HepG2 (cell line): ENCODE results near the gene ECT2. TPM values are rescaled to one million over a fixed set of nuclear protein-coding genes. Genes with fewer than 3 reads are reported as not detected.

Experiments
- ARID4A ChIP-seq: sonication (generic); formaldehyde crosslinking; IDR thresholded peaks from 2 replicates; pipeline ENCODE4 v1.5.0; 2020; ENCODE audit warnings: mild to moderate bottlenecking, missing genetic modification reagents, borderline replicate concordance
- CHD2 ChIP-seq: IDR thresholded peaks from 2 replicates; pipeline ENCODE4 v1.6.1; 2011; ENCODE audit warnings: low read depth, low read length, improper control_type of control experiment
- DPF2 ChIP-seq: sonication (generic); formaldehyde crosslinking; IDR thresholded peaks from 2 replicates; pipeline ENCODE4 v1.4.0; 2020; ENCODE audit warnings: mild to moderate bottlenecking, low read depth, missing genetic modification reagents, borderline replicate concordance
- IRF9 ChIP-seq: sonication (generic); formaldehyde crosslinking; IDR thresholded peaks from 2 replicates; pipeline ENCODE4 v1.8.0; 2022; ENCODE audit warnings: missing genetic modification reagents, mild to moderate bottlenecking, borderline replicate concordance
- SOX13 ChIP-seq, 3 experiments: fragments of 450-650 bp in 1 of 3; sonication (generic) in 1 of 3; formaldehyde crosslinking in 1 of 3; IDR thresholded peaks in 2 of 3; conservative IDR thresholded peaks in 1 of 3; 2 replicates each; pipeline versions ENCODE4 v1.5.0 to v1.6.1; 2016 to 2020; ENCODE audit warnings: antibody characterized with exemption in 1 of 3, mild to moderate bottlenecking in 1 of 3, missing compliant biosample characterization in 1 of 3, missing genetic modification reagents in 1 of 3, moderate library complexity in 1 of 3
- SRSF9 ChIP-seq: fragments of 200-400 bp; formaldehyde crosslinking; IDR thresholded peaks from 2 replicates; pipeline ENCODE4 v1.6.1; 2018; ENCODE audit warnings: borderline replicate concordance, mild to moderate bottlenecking, low read depth, low read length; ENCODE audit not compliant: insufficient read depth, poor library complexity, severe bottlenecking
- TAF15 ChIP-seq: fragments of 200-400 bp; formaldehyde crosslinking; IDR thresholded peaks from one replicate; pipeline ENCODE4 v1.6.1; 2018; ENCODE audit warnings: mild to moderate bottlenecking, low read depth, low read length; ENCODE audit not compliant: poor library complexity, severe bottlenecking
- TBX3 ChIP-seq: fragments of 450-650 bp; IDR thresholded peaks from 2 replicates; pipeline ENCODE4 v1.6.1; 2017; ENCODE audit warnings: antibody characterized with exemption, mild to moderate bottlenecking, inconsistent platforms, borderline replicate concordance
- TCF12 ChIP-seq, 2 experiments: fragments of 450-650 bp in 1 of 2; sonication (generic) in 1 of 2; formaldehyde crosslinking in 1 of 2; IDR thresholded peaks; 2 replicates each; pipeline versions ENCODE4 v1.6.1 to v1.8.0; 2017 to 2022; ENCODE audit warnings: antibody characterized with exemption in 1 of 2, mild to moderate bottlenecking in 1 of 2, missing genetic modification reagents in 1 of 2, moderate library complexity in 1 of 2
- ZBTB37 ChIP-seq: sonication (generic); formaldehyde crosslinking; IDR thresholded peaks from 2 replicates; pipeline ENCODE4 v1.4.0; 2020; ENCODE audit warnings: mild to moderate bottlenecking, missing genetic modification reagents
- ZNF564 ChIP-seq: sonication (generic); formaldehyde crosslinking; IDR thresholded peaks from 2 replicates; pipeline ENCODE4 v1.8.1; 2023; ENCODE audit warnings: mild to moderate bottlenecking, missing genetic modification reagents
- ZNF709 ChIP-seq: sonication (generic); formaldehyde crosslinking; IDR thresholded peaks from 2 replicates; pipeline ENCODE4 v1.5.0; 2020; ENCODE audit warnings: mild to moderate bottlenecking, missing genetic modification reagents
- polyA plus RNA-seq, 8 experiments: library from polyadenylated mRNA; depleted of rRNA in 3 of 8; stranded (reverse) in 7 of 8; unstranded in 1 of 8; fragments of >200 nt; fragmentation: Illumina TruSeq in 4 of 8; extraction: Trizol in 4 of 8; gene quantifications; 2 replicates each; pipeline versions ENCODE4 v1.2.1 to v1.2.3, GENCODE V29; 2011 to 2016; ENCODE audit warnings: low read depth in 4 of 8, missing spikeins in 1 of 8, mixed read lengths in 1 of 8; ENCODE audit not compliant: insufficient read depth in 1 of 8
- total RNA-seq, 5 experiments: library from RNA; depleted of rRNA; stranded (reverse); fragments of >200 nt; fragmentation: Illumina TruSeq; extraction: Trizol; gene quantifications; 2 replicates each; pipeline ENCODE4 v1.2.3, GENCODE V29; 2016; ENCODE audit warnings: low read depth in 1 of 5
- TF ChIP-seq, protein P1 (sequence below): sonication (generic); formaldehyde crosslinking; IDR thresholded peaks from 2 replicates; pipeline ENCODE4 v1.4.0; 2020; ENCODE audit warnings: missing genetic modification reagents, borderline replicate concordance

ECT2 gene
- total and polyA plus RNA-seq, 2 of the 13 experiments (the other 11 are each of a cell fraction or from before 2014, with no cell fraction given), result 21.6 to 52.0 TPM

DNA sequence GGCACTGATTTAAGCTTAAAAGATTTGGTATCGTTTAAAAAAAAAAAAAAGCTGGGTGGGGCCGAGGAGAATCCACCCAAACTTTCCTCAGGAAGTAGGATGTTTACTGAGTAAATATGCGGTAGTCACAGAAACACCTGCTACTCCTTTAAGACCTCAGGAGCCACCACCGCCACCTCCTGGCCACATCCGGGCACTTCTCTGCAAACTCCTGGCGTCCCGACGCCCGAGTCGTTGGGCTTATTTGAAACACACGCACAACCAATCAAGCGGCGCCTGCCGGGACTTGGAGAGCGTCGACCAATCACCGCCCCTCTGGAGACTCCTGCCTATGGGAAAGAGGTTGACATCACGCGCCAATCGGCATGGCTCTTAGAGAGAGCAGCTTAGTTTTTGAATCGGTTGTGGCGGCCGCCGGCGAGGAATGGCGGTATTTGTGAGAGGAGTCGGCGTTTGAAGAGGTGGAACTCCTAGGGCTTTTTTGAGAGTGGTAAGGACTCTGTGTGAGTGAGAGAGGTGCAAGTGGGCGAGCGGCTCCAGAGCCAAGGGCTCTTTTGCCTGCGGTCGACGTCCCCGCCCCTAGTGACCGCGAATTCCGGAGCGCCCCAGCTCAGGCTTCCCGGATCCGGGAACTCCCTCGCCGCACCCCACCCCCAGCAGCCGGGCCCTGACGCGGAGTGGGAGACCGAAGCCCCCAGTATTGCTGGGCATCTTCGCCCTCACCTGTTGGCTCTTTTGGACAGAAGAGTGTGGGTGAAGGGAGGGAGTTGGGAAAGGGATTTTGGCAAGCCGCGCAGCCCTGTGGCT is at the start of gene ECT2 (continued):
- TF ChIP-seq TAF15 (no peak), ZBTB37 (CRISPR knock-in tag) (no peak), TCF12 (IDR thresholded peaks at IDR 0.05) (no peak), TCF12 (CRISPR knock-in tag; IDR thresholded peaks at IDR 0.05) (no peak), SOX13 (IDR thresholded peaks at IDR 0.05) (peak; percentile 54; the same call in 1 of the 2 replicates), SOX13 (CRISPR knock-in tag; conservative IDR thresholded peaks at IDR 0.05 in 1 of 2, IDR thresholded peaks at IDR 0.05 in 1 of 2) (peak in 1 of 2 experiments; percentile 70; a peak in 2 of 4 replicates), CHD2 (peak; percentile 20; the same call in 1 of the 2 replicates), IRF9 (CRISPR knock-in tag) (peak; percentile 51; the same call in 1 of the 2 replicates), ARID4A (peak; percentile 86), TBX3 (0 out of 2 replicates have a peak, but pooled peaks have one; percentile 12), DPF2 (CRISPR knock-in tag) (no peak), ZNF709 (CRISPR knock-in tag) (no peak), ZNF564 (CRISPR knock-in tag) (peak; percentile 43; the same call in 1 of the 2 replicates), SRSF9 (no peak)
- TF ChIP-seq, protein P1, sequence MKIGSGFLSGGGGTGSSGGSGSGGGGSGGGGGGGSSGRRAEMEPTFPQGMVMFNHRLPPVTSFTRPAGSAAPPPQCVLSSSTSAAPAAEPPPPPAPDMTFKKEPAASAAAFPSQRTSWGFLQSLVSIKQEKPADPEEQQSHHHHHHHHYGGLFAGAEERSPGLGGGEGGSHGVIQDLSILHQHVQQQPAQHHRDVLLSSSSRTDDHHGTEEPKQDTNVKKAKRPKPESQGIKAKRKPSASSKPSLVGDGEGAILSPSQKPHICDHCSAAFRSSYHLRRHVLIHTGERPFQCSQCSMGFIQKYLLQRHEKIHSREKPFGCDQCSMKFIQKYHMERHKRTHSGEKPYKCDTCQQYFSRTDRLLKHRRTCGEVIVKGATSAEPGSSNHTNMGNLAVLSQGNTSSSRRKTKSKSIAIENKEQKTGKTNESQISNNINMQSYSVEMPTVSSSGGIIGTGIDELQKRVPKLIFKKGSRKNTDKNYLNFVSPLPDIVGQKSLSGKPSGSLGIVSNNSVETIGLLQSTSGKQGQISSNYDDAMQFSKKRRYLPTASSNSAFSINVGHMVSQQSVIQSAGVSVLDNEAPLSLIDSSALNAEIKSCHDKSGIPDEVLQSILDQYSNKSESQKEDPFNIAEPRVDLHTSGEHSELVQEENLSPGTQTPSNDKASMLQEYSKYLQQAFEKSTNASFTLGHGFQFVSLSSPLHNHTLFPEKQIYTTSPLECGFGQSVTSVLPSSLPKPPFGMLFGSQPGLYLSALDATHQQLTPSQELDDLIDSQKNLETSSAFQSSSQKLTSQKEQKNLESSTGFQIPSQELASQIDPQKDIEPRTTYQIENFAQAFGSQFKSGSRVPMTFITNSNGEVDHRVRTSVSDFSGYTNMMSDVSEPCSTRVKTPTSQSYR (CRISPR knock-in tag), result peak; percentile 51; the same call in 1 of the 2 replicates
